IPS-15b (cell line): ENCODE data around the gene ABCA6.
"Not testable (repeated sequence)": the region's sequence is repeated elsewhere in the genome, so short reads cannot be mapped to it uniquely, and the experiment has no call there.

Source experiments
- H3K27me3 ChIP-seq: one replicate; pipeline ENCODE4 v1.6.1; 2013; ENCODE audit warnings: low read length; ENCODE audit not compliant: control insufficient read depth, insufficient read depth
- H3K36me3 ChIP-seq: one replicate; pipeline ENCODE4 v1.6.1; 2013; ENCODE audit warnings: low read length; ENCODE audit not compliant: control insufficient read depth, insufficient read depth
- H3K4me1 ChIP-seq: one replicate; pipeline ENCODE4 v1.6.1; 2013; ENCODE audit warnings: mild to moderate bottlenecking, low read length; ENCODE audit not compliant: control insufficient read depth, insufficient read depth
- H3K4me3 ChIP-seq: one replicate; pipeline ENCODE4 v1.5.1; 2013; ENCODE audit warnings: low read depth, low read length
- H3K9ac ChIP-seq: one replicate; pipeline ENCODE4 v1.6.1; 2013; ENCODE audit warnings: low read depth, mild to moderate bottlenecking, low read length
- H3K9me3 ChIP-seq: one replicate; pipeline ENCODE4 v1.6.1; 2013; ENCODE audit warnings: mild to moderate bottlenecking, low read length; ENCODE audit not compliant: control insufficient read depth, insufficient read depth

Gene ABCA6

DNA sequence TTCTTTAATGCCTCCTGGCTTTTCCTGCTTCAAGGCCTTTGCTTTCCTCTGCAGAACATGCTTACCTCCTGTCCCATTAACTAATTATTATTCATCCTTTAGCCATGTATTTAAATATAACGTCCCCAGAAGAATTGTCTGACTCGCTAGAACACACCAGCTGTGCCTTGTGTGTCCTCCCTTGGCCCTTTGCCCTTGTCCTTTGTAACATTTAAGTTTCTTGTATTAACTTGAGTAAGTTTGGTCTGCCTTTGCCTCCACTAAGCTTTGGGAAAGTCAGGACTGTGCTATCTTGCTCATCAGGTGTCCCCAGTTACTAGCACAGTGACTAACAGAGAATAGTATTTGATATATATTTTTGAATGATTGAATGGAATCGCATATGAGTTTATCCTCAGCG is 51.3 kb downstream of the ABCA6 start:
- Histone ChIP-seq H3K9me3 (no peaks in the 10 kb centered on the region), H3K4me3 (no peak overlapping the region), H3K4me1 (no peaks in the 10 kb centered on the region), H3K36me3 (no peaks in the 10 kb centered on the region), H3K27me3 (no peaks in the 10 kb centered on the region), H3K9ac (no peak overlapping the region)

DNA sequence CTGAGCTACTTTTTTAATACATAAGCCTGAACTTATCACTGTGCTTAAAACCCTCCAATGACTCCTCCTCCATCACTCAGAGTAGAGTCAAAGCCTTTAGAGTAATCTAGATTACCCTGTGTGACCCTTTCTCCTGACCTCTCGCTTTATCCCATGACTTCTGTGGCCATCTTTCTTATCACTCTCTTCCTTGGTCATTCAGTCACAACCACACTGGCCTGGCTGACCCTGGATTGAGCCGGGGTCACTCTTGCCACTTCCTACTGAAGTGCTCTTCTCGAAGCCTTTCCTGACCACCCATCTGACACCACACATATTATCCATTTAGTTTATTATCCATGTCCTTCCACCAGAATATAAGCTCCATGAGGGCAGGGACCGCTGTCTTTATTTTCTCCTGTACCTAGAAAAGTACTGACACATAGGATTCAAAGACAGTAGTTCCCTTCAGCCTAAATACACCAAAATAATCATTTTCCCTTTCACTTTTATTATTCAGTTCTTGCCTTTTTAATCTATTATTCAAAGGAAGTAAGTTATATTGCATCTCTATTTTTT is 53.0 kb downstream of the ABCA6 start:
- H3K9me3 ChIP-seq, result no peaks in the 10 kb centered on the region
- no peaks in the 10 kb centered on the region for H3K36me3 ChIP-seq
- no peak overlapping the region for H3K4me3 ChIP-seq
- H3K27me3 ChIP-seq, result no peaks in the 10 kb centered on the region
- H3K9ac ChIP-seq, result no peak overlapping the region
- H3K4me1 ChIP-seq, result no peaks in the 10 kb centered on the region

GRCh38 chr17:69086641-69087040 is 55.1 kb downstream of the ABCA6 start:
- no peak overlapping the region for H3K4me3 ChIP-seq
- H3K9me3 ChIP-seq, result no peaks in the 10 kb centered on the region
- no peaks in the 10 kb centered on the region for H3K4me1 ChIP-seq
- no peaks in the 10 kb centered on the region for H3K27me3 ChIP-seq
- H3K36me3 ChIP-seq, result no peaks in the 10 kb centered on the region
- H3K9ac ChIP-seq, result no peak overlapping the region

DNA sequence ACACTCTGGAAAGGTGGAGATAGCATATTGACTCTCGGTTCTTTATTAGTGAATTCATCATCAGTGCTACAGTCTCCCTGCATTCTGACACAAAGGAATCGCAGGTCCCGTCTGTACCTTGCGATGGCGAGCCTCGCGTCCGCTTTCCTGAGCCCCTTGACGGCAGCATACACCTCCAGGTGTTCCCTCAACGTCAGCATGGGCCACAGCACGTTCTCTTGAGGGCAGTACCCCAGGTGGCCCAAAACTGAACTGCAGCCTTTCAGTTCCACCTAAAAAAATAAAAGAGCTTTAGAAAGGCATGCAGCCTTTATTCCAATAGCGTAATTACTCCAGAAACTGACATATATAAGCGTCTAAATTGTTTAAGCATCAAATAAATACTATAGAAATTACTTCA is 56.8 kb downstream of the ABCA6 start:
- H3K4me3 ChIP-seq, result no peak overlapping the region

GRCh38 chr17:69082696-69083095 is 59.0 kb downstream of the ABCA6 start:
- H3K9ac ChIP-seq, result no peak overlapping the region
- H3K4me3 ChIP-seq, result no peak overlapping the region
- no peaks in the 10 kb centered on the region for H3K4me1 ChIP-seq
- H3K27me3 ChIP-seq, result no peaks in the 10 kb centered on the region
- H3K9me3 ChIP-seq, result no peaks in the 10 kb centered on the region
- H3K36me3 ChIP-seq, result no peaks in the 10 kb centered on the region

More for the DNA sequence above, 56.8 kb downstream of the ABCA6 start:
- Histone ChIP-seq H3K36me3 (no peaks in the 10 kb centered on the region), H3K27me3 (no peaks in the 10 kb centered on the region), H3K9ac (no peak overlapping the region), H3K9me3 (no peaks in the 10 kb centered on the region), H3K4me1 (no peaks in the 10 kb centered on the region)

- H3K4me3 ChIP-seq, result no peak overlapping the region
- H3K9me3 ChIP-seq, result no peaks in the 10 kb centered on the region
- no peak overlapping the region for H3K9ac ChIP-seq
- no peaks in the 10 kb centered on the region for H3K4me1 ChIP-seq
- H3K27me3 ChIP-seq, result no peaks in the 10 kb centered on the region
- H3K36me3 ChIP-seq, result no peaks in the 10 kb centered on the region
Measured at GRCh38 chr17:69078864-69079263, 62.8 kb downstream of the ABCA6 start.

DNA sequence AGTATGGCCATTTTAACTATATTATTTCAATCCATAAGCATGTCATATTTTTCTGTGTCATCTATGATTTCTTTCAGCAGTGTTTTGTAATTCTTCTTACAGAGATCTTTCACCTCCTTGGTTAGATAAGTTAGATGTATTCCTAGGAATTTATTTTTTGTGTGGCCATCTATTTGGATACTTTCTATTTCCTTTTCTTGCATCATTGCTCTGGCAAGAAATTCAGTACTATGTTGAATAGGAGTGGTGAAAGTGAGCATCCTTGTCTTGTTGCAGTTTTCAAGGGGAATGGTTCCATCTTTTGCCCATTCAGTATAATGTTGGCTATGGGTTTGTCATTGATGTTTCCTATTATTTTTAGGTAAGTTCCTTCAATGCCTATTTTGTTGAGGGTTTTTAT is 65.9 kb downstream of the ABCA6 start:
- Histone ChIP-seq H3K4me3 (no peak overlapping the region), H3K9ac (no peak overlapping the region), H3K4me1 (no peaks in the 10 kb centered on the region), H3K27me3 (no peaks in the 10 kb centered on the region), H3K9me3 (no peaks in the 10 kb centered on the region), H3K36me3 (no peaks in the 10 kb centered on the region)

- H3K4me1 ChIP-seq, H3K4me3 ChIP-seq, H3K9me3 ChIP-seq, H3K27me3 ChIP-seq, H3K36me3 ChIP-seq, H3K9ac ChIP-seq: not testable (repeated sequence)
Measured at GRCh38 chr17:69073392-69073791, 68.3 kb downstream of the ABCA6 start.

DNA sequence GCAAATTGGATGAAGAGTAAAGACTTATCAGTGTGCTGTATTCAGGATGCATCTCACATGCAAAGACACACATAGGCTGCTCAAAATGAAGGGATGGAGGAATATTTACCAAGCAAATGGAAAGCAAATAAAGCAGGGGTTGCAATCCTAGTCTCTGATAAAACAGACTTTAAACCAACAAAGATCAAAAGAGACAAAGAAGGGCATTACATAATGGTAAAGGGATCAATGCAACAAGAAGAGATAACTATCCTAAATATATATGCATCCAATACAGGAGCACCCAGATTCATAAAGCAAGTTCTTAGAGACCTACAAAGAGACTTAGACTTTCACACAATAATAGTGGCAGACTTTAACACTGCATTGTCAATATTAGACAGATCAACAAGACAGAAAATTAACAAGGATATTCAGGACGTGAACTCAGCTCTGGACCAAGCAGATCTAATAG is 68.9 kb downstream of the ABCA6 start:
- not testable (repeated sequence) for H3K36me3 ChIP-seq, H3K9me3 ChIP-seq, H3K4me1 ChIP-seq, H3K4me3 ChIP-seq, H3K9ac ChIP-seq, H3K27me3 ChIP-seq

- H3K4me3 ChIP-seq, H3K27me3 ChIP-seq, H3K4me1 ChIP-seq, H3K9me3 ChIP-seq, H3K36me3 ChIP-seq, H3K9ac ChIP-seq: not testable (repeated sequence)
Measured at GRCh38 chr17:69071233-69071586, 70.5 kb downstream of the ABCA6 start.

GRCh38 chr17:69070378-69071232 is 71.1 kb downstream of the ABCA6 start:
- not testable (repeated sequence) for H3K36me3 ChIP-seq, H3K9me3 ChIP-seq, H3K4me3 ChIP-seq, H3K4me1 ChIP-seq, H3K27me3 ChIP-seq, H3K9ac ChIP-seq

- H3K9me3 ChIP-seq, result no peaks in the 10 kb centered on the region
- no peaks in the 10 kb centered on the region for H3K27me3 ChIP-seq
- H3K4me3 ChIP-seq, result no peak overlapping the region
- no peak overlapping the region for H3K9ac ChIP-seq
- H3K36me3 ChIP-seq, result no peaks in the 10 kb centered on the region
- H3K4me1 ChIP-seq, result no peaks in the 10 kb centered on the region
Measured at GRCh38 chr17:69069226-69069750, 72.4 kb downstream of the ABCA6 start.
